Neural cell (in vitro differentiated cells): ENCODE data around the gene ADD2.

Experiments used
- EP300 ChIP-seq: fragments of 450-650 bp; conservative IDR thresholded peaks from 2 replicates; pipeline ENCODE4 v1.6.1; 2014; ENCODE audit warnings: antibody characterized with exemption, mild to moderate bottlenecking, moderate library complexity; ENCODE audit not compliant: poor library complexity, severe bottlenecking
- EZH2 ChIP-seq: fragments of 200-600, 300-800 bp; shearing (Covaris generic), sonication (generic); IDR thresholded peaks from 2 replicates; pipeline ENCODE4 v1.6.1; 2014; ENCODE audit warnings: antibody characterized with exemption, low read length, borderline replicate concordance, mild to moderate bottlenecking; ENCODE audit not compliant: insufficient read depth, poor library complexity, severe bottlenecking
- MXI1 ChIP-seq: fragments of 450-650 bp; conservative IDR thresholded peaks from 2 replicates; pipeline ENCODE4 v1.6.1; 2014; ENCODE audit warnings: antibody characterized with exemption, mild to moderate bottlenecking; ENCODE audit not compliant: poor library complexity, severe bottlenecking
- POLR2AphosphoS5 ChIP-seq: IDR thresholded peaks from 2 replicates; pipeline ENCODE4 v1.6.1; 2012
- RAD21 ChIP-seq: fragments of 450-650 bp; conservative IDR thresholded peaks from 2 replicates; pipeline ENCODE4 v1.6.1; 2014; ENCODE audit warnings: antibody characterized with exemption, mild to moderate bottlenecking, moderate library complexity
- SMC3 ChIP-seq: fragments of 450-650 bp; conservative IDR thresholded peaks from 2 replicates; pipeline ENCODE4 v1.6.1; 2014; ENCODE audit warnings: antibody characterized with exemption, mild to moderate bottlenecking, moderate library complexity; ENCODE audit not compliant: poor library complexity
- TF ChIP-seq, protein P1 (sequence below): fragments of 450-650 bp; IDR thresholded peaks from 2 replicates; pipeline ENCODE4 v1.5.1; 2014; ENCODE audit warnings: antibody characterized with exemption, mild to moderate bottlenecking, moderate library complexity; ENCODE audit not compliant: poor library complexity, severe bottlenecking
- TF ChIP-seq, protein P2 (sequence below): IDR thresholded peaks from 2 replicates; pipeline ENCODE4 v1.6.1; 2012; ENCODE audit warnings: borderline replicate concordance

DNA sequence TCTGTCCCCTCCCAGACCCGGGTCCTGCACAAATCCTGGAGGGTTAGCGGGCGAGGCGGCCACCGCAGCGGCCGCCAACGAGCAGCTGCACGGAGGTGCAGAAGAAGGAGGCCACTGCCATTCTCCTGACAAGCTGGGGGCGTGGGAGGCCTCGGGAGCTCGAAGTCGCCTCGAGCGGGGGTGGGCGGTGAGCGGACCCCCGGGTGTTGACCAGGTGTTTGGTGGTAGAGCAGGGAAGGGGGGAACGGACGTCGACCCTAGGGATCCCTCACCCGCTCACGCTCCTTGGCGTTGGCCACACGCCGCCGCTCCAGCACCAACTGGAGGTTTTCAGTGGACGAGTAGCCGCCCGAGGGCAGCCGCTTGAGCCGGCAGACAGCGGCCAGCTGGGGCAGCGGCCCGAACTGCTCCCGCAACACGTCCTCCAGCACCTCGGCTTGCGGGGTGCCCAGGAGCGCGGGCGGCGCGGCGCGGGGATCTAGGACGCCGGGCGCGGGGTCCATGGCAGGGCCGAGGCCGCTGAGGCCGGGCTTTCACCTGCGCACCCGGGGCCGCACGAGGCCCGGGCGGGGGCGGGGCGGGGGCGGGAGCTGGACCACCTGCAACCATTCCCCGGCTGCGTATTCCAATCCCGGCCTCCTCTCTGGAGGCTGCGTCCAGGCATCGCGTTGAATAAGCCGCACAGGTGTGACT, 22.3 kb upstream of the ADD2 start, which contains the start of gene FIGLA:
- TF ChIP-seq EZH2 (no peak), RAD21 (no peak), POLR2AphosphoS5 (no peak), MXI1 (no peak), EP300 (no peak), SMC3 (no peak)
- TF ChIP-seq, protein P1, sequence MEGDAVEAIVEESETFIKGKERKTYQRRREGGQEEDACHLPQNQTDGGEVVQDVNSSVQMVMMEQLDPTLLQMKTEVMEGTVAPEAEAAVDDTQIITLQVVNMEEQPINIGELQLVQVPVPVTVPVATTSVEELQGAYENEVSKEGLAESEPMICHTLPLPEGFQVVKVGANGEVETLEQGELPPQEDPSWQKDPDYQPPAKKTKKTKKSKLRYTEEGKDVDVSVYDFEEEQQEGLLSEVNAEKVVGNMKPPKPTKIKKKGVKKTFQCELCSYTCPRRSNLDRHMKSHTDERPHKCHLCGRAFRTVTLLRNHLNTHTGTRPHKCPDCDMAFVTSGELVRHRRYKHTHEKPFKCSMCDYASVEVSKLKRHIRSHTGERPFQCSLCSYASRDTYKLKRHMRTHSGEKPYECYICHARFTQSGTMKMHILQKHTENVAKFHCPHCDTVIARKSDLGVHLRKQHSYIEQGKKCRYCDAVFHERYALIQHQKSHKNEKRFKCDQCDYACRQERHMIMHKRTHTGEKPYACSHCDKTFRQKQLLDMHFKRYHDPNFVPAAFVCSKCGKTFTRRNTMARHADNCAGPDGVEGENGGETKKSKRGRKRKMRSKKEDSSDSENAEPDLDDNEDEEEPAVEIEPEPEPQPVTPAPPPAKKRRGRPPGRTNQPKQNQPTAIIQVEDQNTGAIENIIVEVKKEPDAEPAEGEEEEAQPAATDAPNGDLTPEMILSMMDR: no peak
- TF ChIP-seq, protein P2, sequence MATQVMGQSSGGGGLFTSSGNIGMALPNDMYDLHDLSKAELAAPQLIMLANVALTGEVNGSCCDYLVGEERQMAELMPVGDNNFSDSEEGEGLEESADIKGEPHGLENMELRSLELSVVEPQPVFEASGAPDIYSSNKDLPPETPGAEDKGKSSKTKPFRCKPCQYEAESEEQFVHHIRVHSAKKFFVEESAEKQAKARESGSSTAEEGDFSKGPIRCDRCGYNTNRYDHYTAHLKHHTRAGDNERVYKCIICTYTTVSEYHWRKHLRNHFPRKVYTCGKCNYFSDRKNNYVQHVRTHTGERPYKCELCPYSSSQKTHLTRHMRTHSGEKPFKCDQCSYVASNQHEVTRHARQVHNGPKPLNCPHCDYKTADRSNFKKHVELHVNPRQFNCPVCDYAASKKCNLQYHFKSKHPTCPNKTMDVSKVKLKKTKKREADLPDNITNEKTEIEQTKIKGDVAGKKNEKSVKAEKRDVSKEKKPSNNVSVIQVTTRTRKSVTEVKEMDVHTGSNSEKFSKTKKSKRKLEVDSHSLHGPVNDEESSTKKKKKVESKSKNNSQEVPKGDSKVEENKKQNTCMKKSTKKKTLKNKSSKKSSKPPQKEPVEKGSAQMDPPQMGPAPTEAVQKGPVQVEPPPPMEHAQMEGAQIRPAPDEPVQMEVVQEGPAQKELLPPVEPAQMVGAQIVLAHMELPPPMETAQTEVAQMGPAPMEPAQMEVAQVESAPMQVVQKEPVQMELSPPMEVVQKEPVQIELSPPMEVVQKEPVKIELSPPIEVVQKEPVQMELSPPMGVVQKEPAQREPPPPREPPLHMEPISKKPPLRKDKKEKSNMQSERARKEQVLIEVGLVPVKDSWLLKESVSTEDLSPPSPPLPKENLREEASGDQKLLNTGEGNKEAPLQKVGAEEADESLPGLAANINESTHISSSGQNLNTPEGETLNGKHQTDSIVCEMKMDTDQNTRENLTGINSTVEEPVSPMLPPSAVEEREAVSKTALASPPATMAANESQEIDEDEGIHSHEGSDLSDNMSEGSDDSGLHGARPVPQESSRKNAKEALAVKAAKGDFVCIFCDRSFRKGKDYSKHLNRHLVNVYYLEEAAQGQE: no peak
